Lower leg skin (tissue), 4 donors: ENCODE data around the gene NUP98. TPM values are rescaled to one million over a fixed set of nuclear protein-coding genes. Genes with fewer than 3 reads are reported as not detected.
A peak's percentile ranks its signal among the peaks of the same experiment; 100 is the strongest.

Source experiments
- DNase-seq, 2 donors: peaks; one replicate each; pipeline ENCODE4 v3.0.0-alpha.2; 2019; ENCODE audit warnings: low spot score in 2 of 2
- H3K4me3 ChIP-seq: fragments of 200-600 bp; sonication (generic); 2 replicates; pipeline ENCODE4 v1.5.1; 2017; ENCODE audit warnings: mild to moderate bottlenecking, low read depth; ENCODE audit not compliant: poor library complexity, severe bottlenecking
- POLR2A ChIP-seq, 2 donors: fragments of 450-650 bp; IDR thresholded peaks; one replicate each; pipeline ENCODE4 v1.6.1; 2016 to 2017; ENCODE audit warnings: antibody characterized with exemption in 2 of 2, mild to moderate bottlenecking in 1 of 2, moderate library complexity in 1 of 2
- whole genome bisulfite sequencing, 2 donors: methylation state at CpG; one replicate each; pipeline ENCODE4 v1.1.5; 2018; 5-methylcytosine and 5-hydroxymethylcytosine counted together
- intact Hi-C: fragments of 100-400 bp; cut with DNase I; formaldehyde crosslinking; loops from one replicate; pipeline ENCODE4 v1.15.0; 2023; ENCODE audit warnings: low total_unique reads
- total RNA-seq, 4 donors: library from RNA; depleted of rRNA; stranded (reverse); fragments of >200 nt; gene quantifications; one replicate each; pipeline ENCODE4 v1.1.0, GENCODE V29; 2016
- TF ChIP-seq, protein P1 (sequence below), 3 donors: fragments of 450-650 bp; IDR thresholded peaks; one replicate each; pipeline ENCODE4 v1.5.1; 2016; ENCODE audit warnings: antibody characterized with exemption in 3 of 3, mild to moderate bottlenecking in 3 of 3, moderate library complexity in 2 of 3

Gene NUP98
- total RNA-seq, 4 donors from 2014 or later: 65.4 to 220 (median 97.9) TPM

GRCh38 chr11:3809624-3809928 is 12.2 kb upstream of the NUP98 start:
- no peak for DNase-seq
- TF ChIP-seq, protein P1, sequence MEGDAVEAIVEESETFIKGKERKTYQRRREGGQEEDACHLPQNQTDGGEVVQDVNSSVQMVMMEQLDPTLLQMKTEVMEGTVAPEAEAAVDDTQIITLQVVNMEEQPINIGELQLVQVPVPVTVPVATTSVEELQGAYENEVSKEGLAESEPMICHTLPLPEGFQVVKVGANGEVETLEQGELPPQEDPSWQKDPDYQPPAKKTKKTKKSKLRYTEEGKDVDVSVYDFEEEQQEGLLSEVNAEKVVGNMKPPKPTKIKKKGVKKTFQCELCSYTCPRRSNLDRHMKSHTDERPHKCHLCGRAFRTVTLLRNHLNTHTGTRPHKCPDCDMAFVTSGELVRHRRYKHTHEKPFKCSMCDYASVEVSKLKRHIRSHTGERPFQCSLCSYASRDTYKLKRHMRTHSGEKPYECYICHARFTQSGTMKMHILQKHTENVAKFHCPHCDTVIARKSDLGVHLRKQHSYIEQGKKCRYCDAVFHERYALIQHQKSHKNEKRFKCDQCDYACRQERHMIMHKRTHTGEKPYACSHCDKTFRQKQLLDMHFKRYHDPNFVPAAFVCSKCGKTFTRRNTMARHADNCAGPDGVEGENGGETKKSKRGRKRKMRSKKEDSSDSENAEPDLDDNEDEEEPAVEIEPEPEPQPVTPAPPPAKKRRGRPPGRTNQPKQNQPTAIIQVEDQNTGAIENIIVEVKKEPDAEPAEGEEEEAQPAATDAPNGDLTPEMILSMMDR (IDR thresholded peaks at IDR 0.05): no peak
- no peak for TF ChIP-seq POLR2A (IDR thresholded peaks at IDR 0.05)
- WGBS, 2 donors: 47 to 75% methylated on average over 1 of the region's 1 CpG
- intact Hi-C loops: no loop called here
- no peak overlapping the region for H3K4me3 ChIP-seq

GRCh38 chr11:3808861-3809623 is 11.7 kb upstream of the NUP98 start:
- WGBS, 2 donors: 26 to 33% methylated on average over 5 of the region's 5 CpGs
- DNase-seq: no peak
- intact Hi-C loops: no loop called here
- peak overlapping the region; percentile 55 for H3K4me3 ChIP-seq
- TF ChIP-seq, protein P1 (IDR thresholded peaks at IDR 0.05): no peak
- no peak for TF ChIP-seq POLR2A (IDR thresholded peaks at IDR 0.05)

GRCh38 chr11:3807909-3808860 is 10.8 kb upstream of the NUP98 start, which contains the start of gene PGAP2:
Gene PGAP2 (plus strand): TSS chr11:3808560. CDS start chr11:3811260, 2,700 bp downstream.
- 0 to 4% methylated on average over 34 to 50 of the region's 55 CpGs for WGBS, 2 donors

GRCh38 chr11:3803726-3804495 is 6.6 kb upstream of the NUP98 start:
- peak in 1 of 2 donors; percentile 20 for DNase-seq
- no peak for TF ChIP-seq POLR2A (IDR thresholded peaks at IDR 0.05)
- TF ChIP-seq, protein P1 (IDR thresholded peaks at IDR 0.05): no peak
- intact Hi-C loops: no loop called here
- H3K4me3 ChIP-seq: no peak overlapping the region
- 84 to 87% methylated on average over 11 of the region's 11 CpGs for WGBS, 2 donors

More at GRCh38 chr11:3807909-3808860, 10.8 kb upstream of the NUP98 start, which contains the start of gene PGAP2:
- intact Hi-C loops: no loop called here
- DNase-seq: peak; percentile 46 to 92
- H3K4me3 ChIP-seq: peak within 1 kb of the TSS; percentile 55
- TF ChIP-seq POLR2A (IDR thresholded peaks at IDR 0.05): no peak
- TF ChIP-seq, protein P1 (IDR thresholded peaks at IDR 0.05): no peak

DNA sequence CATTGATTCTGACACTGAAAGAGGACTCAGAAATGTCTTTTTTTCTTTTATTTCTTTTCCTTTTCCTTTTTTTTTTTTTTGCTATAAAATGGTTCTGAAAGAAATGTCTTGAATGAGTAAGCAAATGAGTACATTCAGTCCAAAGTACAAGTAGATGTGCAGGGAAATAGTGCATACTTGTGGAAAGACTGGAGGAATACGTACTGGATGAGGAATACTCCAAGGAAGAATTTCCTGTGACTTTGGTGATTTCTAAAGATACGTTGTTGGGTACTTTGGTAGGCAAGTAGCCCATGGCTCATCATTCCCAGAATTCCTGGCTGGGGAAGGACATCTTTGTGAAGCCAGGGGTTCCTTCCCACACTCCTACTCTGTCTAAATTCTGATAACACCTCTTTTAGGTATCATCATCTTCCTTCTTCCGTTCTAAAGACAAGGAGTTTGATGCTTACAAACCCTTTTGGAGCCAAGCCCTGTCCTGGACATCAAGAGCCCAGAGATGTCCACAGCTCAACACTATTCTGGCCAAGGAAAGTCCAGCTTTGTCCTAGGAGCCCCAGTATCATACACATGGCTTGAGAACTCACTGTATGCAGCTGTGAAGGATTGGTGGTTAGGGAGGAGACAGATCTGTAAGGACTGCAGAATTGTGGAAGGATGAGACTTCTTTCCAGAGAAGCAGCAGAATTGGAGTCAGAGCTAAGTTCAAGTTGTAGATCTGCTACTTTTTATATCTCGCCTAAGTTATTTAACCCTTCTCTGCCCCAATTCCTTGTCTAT is 4.8 kb upstream of the NUP98 start:
- peak in 1 of 2 donors; percentile 8 for DNase-seq
- intact Hi-C loops: no loop called here
- WGBS, 2 donors: 72 to 82% methylated on average over 4 of the region's 4 CpGs
- no peak for TF ChIP-seq POLR2A (IDR thresholded peaks at IDR 0.05)
- no peak overlapping the region for H3K4me3 ChIP-seq
